ENCODE results near the gene CLDN1. TPM values are rescaled to one million over a fixed set of nuclear protein-coding genes. Genes with fewer than 3 reads are reported as not detected.

CLDN1 gene
- total RNA-seq, 2 donors from 2014 or later = 8.8 to 52.3 TPM

DNA sequence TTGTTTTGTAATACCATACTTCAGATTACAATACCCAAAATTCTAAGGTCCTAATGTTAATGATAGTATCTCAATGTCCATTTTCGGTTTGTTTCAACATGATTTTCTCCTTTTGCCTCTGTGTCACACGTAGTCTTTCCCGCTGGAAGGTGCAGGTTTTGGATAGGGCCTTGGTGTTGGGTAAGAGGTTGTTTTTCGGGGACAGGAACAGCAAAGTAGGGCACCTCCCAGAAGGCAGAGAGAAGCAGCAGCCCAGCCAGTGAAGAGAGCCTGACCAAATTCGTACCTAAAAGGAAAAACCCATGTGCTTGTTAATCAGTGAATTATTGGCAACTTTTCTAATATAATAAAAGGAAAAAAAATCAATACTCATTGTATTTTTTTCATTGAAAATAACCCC, 14.1 kb downstream of the CLDN1 start:
- Histone ChIP-seq H3K4me3 (no peak overlapping the region), H3K9me3 (no peaks in the 10 kb centered on the region), H3K4me1 (replicated peaks) (no peaks in the 10 kb centered on the region), H3K36me3 (no peaks in the 10 kb centered on the region), H3K27ac (no peak overlapping the region), H3K27me3 (replicated peaks; ENCODE audit: insufficient read depth) (no peaks in the 10 kb centered on the region)
- TF ChIP-seq, protein P1, sequence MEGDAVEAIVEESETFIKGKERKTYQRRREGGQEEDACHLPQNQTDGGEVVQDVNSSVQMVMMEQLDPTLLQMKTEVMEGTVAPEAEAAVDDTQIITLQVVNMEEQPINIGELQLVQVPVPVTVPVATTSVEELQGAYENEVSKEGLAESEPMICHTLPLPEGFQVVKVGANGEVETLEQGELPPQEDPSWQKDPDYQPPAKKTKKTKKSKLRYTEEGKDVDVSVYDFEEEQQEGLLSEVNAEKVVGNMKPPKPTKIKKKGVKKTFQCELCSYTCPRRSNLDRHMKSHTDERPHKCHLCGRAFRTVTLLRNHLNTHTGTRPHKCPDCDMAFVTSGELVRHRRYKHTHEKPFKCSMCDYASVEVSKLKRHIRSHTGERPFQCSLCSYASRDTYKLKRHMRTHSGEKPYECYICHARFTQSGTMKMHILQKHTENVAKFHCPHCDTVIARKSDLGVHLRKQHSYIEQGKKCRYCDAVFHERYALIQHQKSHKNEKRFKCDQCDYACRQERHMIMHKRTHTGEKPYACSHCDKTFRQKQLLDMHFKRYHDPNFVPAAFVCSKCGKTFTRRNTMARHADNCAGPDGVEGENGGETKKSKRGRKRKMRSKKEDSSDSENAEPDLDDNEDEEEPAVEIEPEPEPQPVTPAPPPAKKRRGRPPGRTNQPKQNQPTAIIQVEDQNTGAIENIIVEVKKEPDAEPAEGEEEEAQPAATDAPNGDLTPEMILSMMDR (IDR thresholded peaks at IDR 0.05) = no peak
- TF ChIP-seq POLR2AphosphoS5 (IDR thresholded peaks at IDR 0.05) (no peak), POLR2A (IDR thresholded peaks at IDR 0.05) (no peak)
- intact Hi-C loops (cut with DNase I) = no loop called here
- WGBS = 92% methylated on average over 5 of the region's 5 CpGs
- DNase-seq (ENCODE audit: low spot score) = no peak

- H3K4me3 ChIP-seq = no peak overlapping the region
- intact Hi-C loops (cut with DNase I) = no loop called here
- H3K9me3 ChIP-seq = no peaks in the 10 kb centered on the region
- TF ChIP-seq, protein P1 (IDR thresholded peaks at IDR 0.05) = no peak
- TF ChIP-seq POLR2AphosphoS5 (IDR thresholded peaks at IDR 0.05) = no peak
- TF ChIP-seq POLR2A (IDR thresholded peaks at IDR 0.05) = no peak
- no peak overlapping the region for H3K27ac ChIP-seq
- no peaks in the 10 kb centered on the region for H3K4me1 ChIP-seq (replicated peaks)
- H3K36me3 ChIP-seq = no peaks in the 10 kb centered on the region
- no peaks in the 10 kb centered on the region for H3K27me3 ChIP-seq (replicated peaks; ENCODE audit: insufficient read depth)
- no peak for DNase-seq (ENCODE audit: low spot score)
- 42% methylated on average over 1 of the region's 1 CpG for WGBS
Observed at GRCh38 chr3:190307164-190307545, 15.1 kb downstream of the CLDN1 start.

- H3K36me3 ChIP-seq = no peaks in the 10 kb centered on the region
- H3K9me3 ChIP-seq = no peaks in the 10 kb centered on the region
- H3K4me1 ChIP-seq (replicated peaks) = no peaks in the 10 kb centered on the region
- no peak for DNase-seq (ENCODE audit: low spot score)
- TF ChIP-seq POLR2AphosphoS5 (IDR thresholded peaks at IDR 0.05) (no peak), POLR2A (IDR thresholded peaks at IDR 0.05) (no peak)
- TF ChIP-seq, protein P1 (IDR thresholded peaks at IDR 0.05) = no peak
- no peaks in the 10 kb centered on the region for H3K27me3 ChIP-seq (replicated peaks; ENCODE audit: insufficient read depth)
- intact Hi-C loops (cut with DNase I) = no loop called here
- no peak overlapping the region for H3K4me3 ChIP-seq
- 74% methylated on average over 4 of the region's 4 CpGs for WGBS
- H3K27ac ChIP-seq = no peak overlapping the region
Observed at GRCh38 chr3:190306513-190307163, 15.6 kb downstream of the CLDN1 start.

DNA sequence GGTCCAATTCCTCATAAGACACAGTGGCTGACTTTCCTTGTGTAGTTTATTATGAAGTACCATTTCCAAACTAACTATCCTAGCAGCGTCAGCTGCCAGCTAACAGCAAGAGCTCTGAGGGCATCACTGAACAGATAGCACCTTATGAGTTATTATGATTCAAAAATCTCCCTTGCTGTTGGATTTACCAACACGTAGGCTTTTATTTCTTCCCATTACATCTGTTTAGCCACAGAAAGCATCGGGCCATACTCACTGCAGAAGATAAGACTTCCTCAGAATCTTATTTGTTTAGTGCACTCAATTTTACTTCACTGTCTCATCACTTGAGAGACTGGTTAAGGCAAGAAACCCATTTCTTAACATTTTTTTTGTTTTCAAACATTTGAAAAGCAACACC, 16.2 kb downstream of the CLDN1 start:
- H3K27me3 ChIP-seq (replicated peaks; ENCODE audit: insufficient read depth) = no peaks in the 10 kb centered on the region
- H3K9me3 ChIP-seq = no peaks in the 10 kb centered on the region
- no peaks in the 10 kb centered on the region for H3K36me3 ChIP-seq
- H3K27ac ChIP-seq = no peak overlapping the region
- H3K4me3 ChIP-seq = no peak overlapping the region
- intact Hi-C loops (cut with DNase I) = no loop called here
- no peaks in the 10 kb centered on the region for H3K4me1 ChIP-seq (replicated peaks)
- WGBS = 72% methylated on average over 3 of the region's 3 CpGs
- TF ChIP-seq POLR2A (IDR thresholded peaks at IDR 0.05) = no peak
- TF ChIP-seq POLR2AphosphoS5 (IDR thresholded peaks at IDR 0.05) = no peak
- TF ChIP-seq, protein P1 (IDR thresholded peaks at IDR 0.05) = no peak
- DNase-seq (ENCODE audit: low spot score) = no peak

DNA sequence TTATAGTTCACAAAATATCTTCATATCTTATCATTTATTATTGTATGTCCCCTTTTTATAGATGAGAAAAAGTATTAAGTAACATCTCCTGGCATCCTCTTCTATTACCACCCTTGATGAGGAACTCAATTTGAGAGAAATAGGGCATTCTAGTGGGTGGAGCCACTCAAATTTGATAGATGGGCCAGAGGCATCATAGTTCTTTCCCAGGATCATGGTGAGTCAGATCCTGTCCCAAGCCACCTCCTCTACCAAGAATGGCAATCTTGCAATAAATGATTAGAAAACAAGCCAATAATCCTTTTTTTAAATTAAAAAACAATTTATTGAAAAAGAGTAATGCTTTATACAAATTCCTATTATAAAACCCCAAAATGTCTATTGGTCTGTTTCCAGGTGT, 16.8 kb downstream of the CLDN1 start:
- H3K27ac ChIP-seq = no peak overlapping the region
- no peak for DNase-seq (ENCODE audit: low spot score)
- H3K27me3 ChIP-seq (replicated peaks; ENCODE audit: insufficient read depth) = no peaks in the 10 kb centered on the region
- TF ChIP-seq POLR2A (IDR thresholded peaks at IDR 0.05) = no peak
- no peak for TF ChIP-seq POLR2AphosphoS5 (IDR thresholded peaks at IDR 0.05)
- TF ChIP-seq, protein P1 (IDR thresholded peaks at IDR 0.05) = no peak
- no peaks in the 10 kb centered on the region for H3K9me3 ChIP-seq
- no peaks in the 10 kb centered on the region for H3K4me1 ChIP-seq (replicated peaks)
- H3K4me3 ChIP-seq = no peak overlapping the region
- intact Hi-C loops (cut with DNase I) = no loop called here
- H3K36me3 ChIP-seq = no peaks in the 10 kb centered on the region
